ENCODE measurements around the gene APOBEC3B. TPM values are rescaled to one million over a fixed set of nuclear protein-coding genes. Genes with fewer than 3 reads are reported as not detected.

APOBEC3B gene
- total and polyA plus RNA-seq, 9 donors = 0.43 to 1.9 (median 1.1) TPM; not detected in 1

DNA sequence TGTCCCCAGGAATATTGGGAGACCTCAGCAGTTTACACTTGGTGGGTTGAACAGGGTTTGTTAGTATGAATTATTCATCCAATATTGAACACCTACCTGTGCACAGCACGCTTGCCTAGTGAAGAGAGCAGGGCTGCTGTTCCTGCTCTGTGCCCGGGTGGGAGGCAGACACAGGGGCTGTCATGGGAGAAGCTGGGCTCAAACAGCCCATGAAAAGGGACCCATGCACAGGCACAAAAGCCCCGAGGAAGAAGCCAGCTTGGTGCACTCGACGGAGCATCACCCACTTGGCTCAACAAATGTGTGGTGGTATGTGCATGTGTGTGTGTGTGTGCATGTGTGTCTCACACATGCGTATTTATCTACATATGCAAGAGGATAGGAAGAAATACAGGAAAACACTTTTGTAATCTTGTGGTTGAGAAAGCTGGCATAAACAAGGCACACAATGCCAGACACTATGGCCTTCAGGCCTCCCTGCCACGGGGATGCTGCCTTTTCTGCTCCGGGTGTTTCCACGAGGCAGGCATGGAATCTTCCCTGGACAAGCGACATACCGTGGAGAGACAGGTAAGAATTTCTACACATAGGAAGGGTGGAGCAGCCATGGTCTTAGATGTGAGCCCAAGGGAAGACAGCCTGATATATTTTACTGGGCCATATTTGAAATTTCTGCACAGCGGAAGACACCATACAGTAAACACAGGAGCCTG is 29.7 kb upstream of the APOBEC3B start:
- Histone ChIP-seq H3K4me1 (ENCODE audit: insufficient read depth) (no peaks in the 10 kb centered on the region), H3K4me3 (no peak overlapping the region), H3K27ac (no peak overlapping the region), H3K27me3 (no peaks in the 10 kb centered on the region), H3K9me3 (no peaks in the 10 kb centered on the region), H3K36me3 (no peaks in the 10 kb centered on the region)
- TF ChIP-seq EP300 (IDR thresholded peaks at IDR 0.05) = no peak
- TF ChIP-seq, protein P1, sequence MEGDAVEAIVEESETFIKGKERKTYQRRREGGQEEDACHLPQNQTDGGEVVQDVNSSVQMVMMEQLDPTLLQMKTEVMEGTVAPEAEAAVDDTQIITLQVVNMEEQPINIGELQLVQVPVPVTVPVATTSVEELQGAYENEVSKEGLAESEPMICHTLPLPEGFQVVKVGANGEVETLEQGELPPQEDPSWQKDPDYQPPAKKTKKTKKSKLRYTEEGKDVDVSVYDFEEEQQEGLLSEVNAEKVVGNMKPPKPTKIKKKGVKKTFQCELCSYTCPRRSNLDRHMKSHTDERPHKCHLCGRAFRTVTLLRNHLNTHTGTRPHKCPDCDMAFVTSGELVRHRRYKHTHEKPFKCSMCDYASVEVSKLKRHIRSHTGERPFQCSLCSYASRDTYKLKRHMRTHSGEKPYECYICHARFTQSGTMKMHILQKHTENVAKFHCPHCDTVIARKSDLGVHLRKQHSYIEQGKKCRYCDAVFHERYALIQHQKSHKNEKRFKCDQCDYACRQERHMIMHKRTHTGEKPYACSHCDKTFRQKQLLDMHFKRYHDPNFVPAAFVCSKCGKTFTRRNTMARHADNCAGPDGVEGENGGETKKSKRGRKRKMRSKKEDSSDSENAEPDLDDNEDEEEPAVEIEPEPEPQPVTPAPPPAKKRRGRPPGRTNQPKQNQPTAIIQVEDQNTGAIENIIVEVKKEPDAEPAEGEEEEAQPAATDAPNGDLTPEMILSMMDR (IDR thresholded peaks at IDR 0.05) = no peak
- no peak for TF ChIP-seq POLR2A (IDR thresholded peaks at IDR 0.05)
- no peak for DNase-seq
- WGBS, 3 donors = 73 to 87% (median 82%) methylated on average over 12 of the region's 12 CpGs
- intact Hi-C loops (cut with DNase I) = no loop called here

DNA sequence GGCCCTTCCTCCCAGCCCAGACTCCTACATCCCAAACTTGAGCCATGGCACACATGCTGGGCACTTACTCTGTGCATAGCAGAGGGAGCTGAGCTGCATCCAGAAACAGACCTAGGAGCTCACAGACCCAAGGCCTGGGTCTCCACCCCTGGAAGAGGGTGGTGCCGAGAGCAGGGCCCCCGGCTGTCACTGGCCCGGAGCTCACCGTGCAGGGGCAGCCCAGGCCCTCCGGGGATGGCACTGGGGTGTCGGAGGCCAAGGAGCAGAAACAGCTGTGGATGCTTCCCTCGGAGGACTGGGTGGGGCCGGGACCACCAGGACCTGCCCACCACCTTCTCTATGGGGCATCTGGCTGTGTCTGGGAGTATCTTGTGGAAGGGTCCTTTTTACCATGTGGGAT is 29.1 kb upstream of the APOBEC3B start:
- Histone ChIP-seq H3K36me3 (no peaks in the 10 kb centered on the region), H3K4me1 (ENCODE audit: insufficient read depth) (no peaks in the 10 kb centered on the region), H3K9me3 (no peaks in the 10 kb centered on the region), H3K27ac (no peak overlapping the region), H3K4me3 (no peak overlapping the region), H3K27me3 (no peaks in the 10 kb centered on the region)
- WGBS, 3 donors = 72 to 78% (median 76%) methylated on average over 8 of the region's 8 CpGs
- intact Hi-C loops (cut with DNase I) = no loop called here
- TF ChIP-seq POLR2A (IDR thresholded peaks at IDR 0.05) = no peak
- TF ChIP-seq, protein P1 (IDR thresholded peaks at IDR 0.05) = no peak
- no peak for TF ChIP-seq EP300 (IDR thresholded peaks at IDR 0.05)
- no peak for DNase-seq

DNA sequence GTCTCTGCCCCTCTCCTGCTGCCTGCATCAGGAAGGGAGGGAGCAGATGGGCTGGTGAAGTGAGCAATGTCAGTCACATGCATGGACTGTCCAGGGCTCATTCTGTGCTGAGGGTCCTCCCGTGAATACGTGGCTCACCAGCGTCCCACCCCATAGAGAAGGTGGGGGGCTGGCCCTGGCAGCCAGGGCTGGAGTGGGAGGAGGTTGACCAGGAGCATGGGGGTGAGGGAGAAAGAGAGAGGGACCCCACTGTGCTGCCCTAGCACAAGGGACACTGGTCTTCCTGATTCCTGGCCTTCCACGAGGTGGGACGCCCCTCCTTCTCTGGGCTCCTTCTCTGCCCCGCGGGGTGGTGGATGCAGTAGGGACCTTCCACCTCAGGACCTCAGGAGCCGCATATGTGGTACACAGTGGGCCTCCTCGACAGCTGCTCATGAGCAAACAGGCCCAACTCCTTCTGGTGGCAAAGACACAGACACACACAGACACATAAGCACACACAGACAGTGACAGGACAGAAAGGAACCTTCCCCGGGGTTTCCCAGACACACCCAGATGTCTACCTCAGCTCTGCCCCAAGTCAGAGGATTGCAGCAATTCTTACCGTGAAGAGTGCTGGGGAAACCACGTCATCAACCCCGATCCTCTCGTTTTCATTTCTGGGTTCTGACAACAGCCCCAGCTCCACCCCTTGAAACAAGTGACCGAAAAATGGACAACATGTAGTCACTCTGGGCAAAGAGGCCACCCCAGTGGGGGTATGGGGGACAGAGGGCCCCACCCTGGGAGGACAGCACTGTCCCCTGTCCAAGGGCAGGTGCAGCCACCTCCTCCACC is 28.4 kb upstream of the APOBEC3B start:
- Histone ChIP-seq H3K36me3 (no peaks in the 10 kb centered on the region), H3K27ac (no peak overlapping the region), H3K4me1 (ENCODE audit: insufficient read depth) (no peaks in the 10 kb centered on the region), H3K9me3 (no peaks in the 10 kb centered on the region), H3K27me3 (no peaks in the 10 kb centered on the region), H3K4me3 (no peak overlapping the region)
- intact Hi-C loops (cut with DNase I) = no loop called here
- DNase-seq = no peak
- WGBS, 3 donors = 68 to 78% (median 71%) methylated on average over 15 of the region's 15 CpGs
- TF ChIP-seq POLR2A (IDR thresholded peaks at IDR 0.05) (no peak), EP300 (IDR thresholded peaks at IDR 0.05) (no peak)
- TF ChIP-seq, protein P1 (IDR thresholded peaks at IDR 0.05) = no peak

DNA sequence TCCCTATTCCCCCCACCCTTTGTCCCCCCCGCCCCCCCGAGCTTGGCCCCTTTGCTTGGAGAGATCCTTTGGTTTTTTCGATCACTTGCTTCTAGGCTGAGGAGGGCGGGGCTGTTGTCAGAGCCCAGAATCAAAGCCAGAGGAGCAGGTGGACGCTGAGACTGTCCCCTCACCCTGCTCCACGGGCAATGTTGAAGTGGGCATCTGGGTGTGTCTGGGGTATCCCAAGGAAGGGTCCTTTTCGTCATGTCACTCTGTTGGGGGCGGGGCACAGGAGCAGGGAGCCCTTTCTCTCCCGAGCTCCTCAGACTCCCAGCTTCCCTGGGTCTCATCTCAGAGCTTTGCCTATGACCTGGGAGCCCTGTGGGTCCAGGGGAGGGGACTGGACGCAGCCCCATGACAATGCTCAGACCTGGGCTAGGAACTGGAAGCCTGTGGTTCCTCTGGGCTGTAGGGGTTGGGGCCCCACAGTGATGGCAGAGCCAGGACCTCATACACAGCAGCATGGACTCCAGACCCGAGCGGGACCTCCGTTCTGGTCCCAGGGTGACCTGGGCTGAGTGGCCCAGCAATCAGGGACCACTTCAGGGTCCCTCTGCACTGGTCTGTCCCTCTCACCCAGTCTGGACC is 27.6 kb upstream of the APOBEC3B start:
- Histone ChIP-seq H3K9me3 (no peaks in the 10 kb centered on the region), H3K36me3 (no peaks in the 10 kb centered on the region), H3K27me3 (no peaks in the 10 kb centered on the region), H3K4me3 (no peak overlapping the region), H3K4me1 (ENCODE audit: insufficient read depth) (no peaks in the 10 kb centered on the region), H3K27ac (no peak overlapping the region)
- intact Hi-C loops (cut with DNase I) = no loop called here
- TF ChIP-seq POLR2A (IDR thresholded peaks at IDR 0.05) (no peak), EP300 (IDR thresholded peaks at IDR 0.05) (no peak)
- TF ChIP-seq, protein P1 (IDR thresholded peaks at IDR 0.05) = no peak
- 73 to 80% (median 76%) methylated on average over 13 of the region's 13 CpGs for WGBS, 3 donors
- DNase-seq = peak in 1 of 5 donors; percentile 13
